Loucy (cell line): ENCODE data around the gene SLC22A16.
"Not testable (repeated sequence)": the region's sequence is repeated elsewhere in the genome, so short reads cannot be mapped to it uniquely, and the experiment has no call there.

ENCODE experiments used
- CTCF ChIP-seq: fragments of 200-600 bp; sonication (generic); conservative IDR thresholded peaks from 2 replicates; pipeline ENCODE4 v1.5.1; 2014; ENCODE audit warnings: mild to moderate bottlenecking, antibody characterized with exemption, low read length
- EZH2phosphoT487 ChIP-seq: fragments of 200-600 bp; IDR thresholded peaks from 2 replicates; pipeline ENCODE4 v1.6.1; 2018; ENCODE audit warnings: antibody characterized with exemption, mild to moderate bottlenecking, moderate library complexity, borderline replicate concordance

- TF ChIP-seq CTCF, EZH2phosphoT487: not testable (repeated sequence)
Observed at GRCh38 chr6:110504891-110505290, 28.5 kb upstream of the SLC22A16 start.
